GM18502 (cell line): ENCODE data around the gene RAB23.

ENCODE experiments used
- ATAC-seq: cut with Tn5 transposase; IDR thresholded peaks from one replicate; pipeline ENCODE4 v1.9.1; 2021; ENCODE audit warnings: mild to moderate bottlenecking; ENCODE audit not compliant: unreplicated experiment, poor library complexity

Gene RAB23

DNA sequence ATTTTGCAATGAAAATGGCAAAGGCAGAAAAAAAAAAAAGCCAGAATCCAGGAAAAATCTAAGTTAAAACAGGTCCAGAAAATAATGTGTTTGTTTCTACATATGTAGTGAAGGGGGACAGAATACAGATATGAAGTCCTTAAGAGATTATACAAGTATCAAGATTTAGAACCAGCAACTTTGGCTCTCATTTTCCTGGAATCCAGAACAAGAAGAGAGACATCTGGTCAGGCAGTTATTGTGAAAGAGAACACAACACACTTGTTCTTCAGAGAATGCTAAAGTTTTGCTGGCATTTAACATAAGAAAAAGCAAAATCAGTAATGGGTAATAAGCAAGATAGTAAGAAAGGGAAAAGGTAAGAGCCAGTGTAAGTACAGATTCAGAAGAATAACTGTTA is 28.9 kb downstream of the RAB23 start:
- no peak for ATAC-seq

DNA sequence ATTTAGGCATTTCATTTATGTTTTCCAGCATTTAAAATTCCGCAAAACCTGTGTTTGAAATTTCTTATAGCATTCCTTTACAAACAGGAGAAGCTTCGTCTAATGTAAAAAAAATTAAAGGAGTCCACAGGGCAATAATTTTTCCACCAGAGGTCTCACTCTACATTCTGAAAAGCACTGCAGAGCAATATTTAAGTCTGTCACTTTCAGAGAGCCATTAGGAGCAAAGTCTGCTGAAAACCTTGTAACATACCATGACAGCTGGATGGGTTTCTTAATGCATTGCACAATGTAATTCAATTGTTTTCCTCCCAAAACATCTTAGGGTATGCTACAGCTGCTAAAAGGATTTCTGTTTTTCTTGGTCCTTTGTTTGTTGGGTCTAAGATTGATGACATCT is 32.0 kb downstream of the RAB23 start:
- no peak for ATAC-seq

DNA sequence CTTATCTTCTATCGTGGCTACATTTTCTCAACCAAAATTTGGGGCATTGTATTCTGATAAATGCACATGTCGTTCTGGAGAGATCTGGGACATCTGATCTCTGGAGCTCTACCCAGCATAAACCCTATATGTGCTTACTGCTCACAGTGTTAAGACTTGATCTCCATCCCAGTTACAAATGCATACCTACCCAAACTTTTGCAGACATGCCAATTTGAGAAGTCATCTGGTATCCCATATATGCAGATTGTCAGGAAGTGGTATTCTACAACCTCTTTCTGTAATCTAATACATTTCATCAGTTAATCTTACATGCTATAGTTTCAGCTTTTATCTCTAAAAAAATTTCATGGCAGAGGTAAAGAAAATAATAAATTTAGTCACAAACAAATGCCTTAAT is 38.8 kb downstream of the RAB23 start:
- ATAC-seq, result no peak

DNA sequence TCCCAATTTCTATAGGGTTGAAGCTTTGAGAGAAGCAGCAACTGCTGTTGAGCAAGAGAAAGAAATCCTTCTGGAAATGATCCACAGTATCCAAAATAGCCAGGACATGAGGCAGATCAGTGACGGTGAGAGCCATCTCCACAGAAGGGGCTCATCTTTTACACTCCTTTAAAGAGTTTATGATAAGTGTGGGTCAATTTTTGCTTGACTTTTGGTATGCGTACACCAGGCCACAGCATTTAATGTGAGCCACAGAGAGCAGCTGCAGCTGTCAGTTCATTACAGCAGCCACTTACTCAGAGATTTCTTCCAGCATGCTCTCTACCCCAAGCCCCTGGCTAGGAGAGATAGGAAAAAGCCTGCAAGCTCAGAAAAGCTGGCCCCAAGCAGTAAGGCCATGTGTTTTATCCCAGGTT is 40.1 kb downstream of the RAB23 start:
- ATAC-seq, result no peak

DNA sequence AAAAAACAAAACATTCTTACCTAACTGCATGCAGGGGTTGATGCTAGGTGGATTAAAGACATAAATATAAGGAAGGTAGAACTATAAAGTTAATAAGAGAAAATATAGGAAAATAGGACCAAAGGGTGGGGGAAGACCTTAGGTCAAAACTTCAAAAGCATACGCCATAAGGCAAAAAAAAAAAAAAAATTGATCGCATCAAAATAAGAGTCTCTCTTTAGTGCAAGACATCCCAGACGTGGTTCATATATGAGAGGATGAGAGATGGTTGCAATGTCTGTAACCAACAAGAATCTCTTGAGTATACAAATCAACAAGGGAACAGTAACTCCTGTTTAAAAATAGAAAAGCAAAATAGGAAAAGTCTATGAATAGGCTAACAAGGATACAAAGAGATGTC is 41.5 kb downstream of the RAB23 start:
- no peak for ATAC-seq

DNA sequence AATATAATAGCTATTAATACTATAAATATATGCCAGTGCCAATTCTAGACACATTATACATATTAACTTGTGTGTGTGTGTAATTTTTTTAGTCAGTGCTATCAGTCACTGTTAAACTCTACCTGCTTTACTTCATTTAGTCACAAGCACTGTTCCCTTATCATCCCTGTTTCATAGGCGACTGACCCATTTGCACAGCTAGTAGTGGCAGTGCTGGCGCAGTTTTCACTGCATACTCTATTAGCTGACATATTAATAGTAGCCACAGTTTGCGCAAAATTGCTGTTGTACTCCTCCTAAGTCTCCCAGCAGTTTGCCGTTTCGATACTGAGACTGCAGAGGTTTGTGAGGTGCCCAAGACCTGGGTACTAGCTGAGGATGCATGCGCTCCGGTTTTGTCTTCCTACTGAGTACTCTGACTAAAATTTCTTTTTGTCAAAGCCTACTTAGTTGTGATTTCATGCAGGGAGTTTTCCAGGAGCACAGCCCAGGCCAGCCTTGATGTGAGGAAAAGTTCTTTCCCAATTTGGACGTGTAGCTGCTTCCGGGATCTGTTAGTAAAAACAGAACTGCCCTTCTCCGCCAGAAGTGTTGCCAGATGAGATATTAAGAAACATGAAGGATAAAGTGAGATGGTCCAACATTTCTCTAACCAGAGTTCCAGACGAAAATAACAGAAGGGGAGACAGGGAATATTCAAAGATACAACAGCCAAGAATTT is 44.4 kb downstream of the RAB23 start:
- ATAC-seq, result no peak

DNA sequence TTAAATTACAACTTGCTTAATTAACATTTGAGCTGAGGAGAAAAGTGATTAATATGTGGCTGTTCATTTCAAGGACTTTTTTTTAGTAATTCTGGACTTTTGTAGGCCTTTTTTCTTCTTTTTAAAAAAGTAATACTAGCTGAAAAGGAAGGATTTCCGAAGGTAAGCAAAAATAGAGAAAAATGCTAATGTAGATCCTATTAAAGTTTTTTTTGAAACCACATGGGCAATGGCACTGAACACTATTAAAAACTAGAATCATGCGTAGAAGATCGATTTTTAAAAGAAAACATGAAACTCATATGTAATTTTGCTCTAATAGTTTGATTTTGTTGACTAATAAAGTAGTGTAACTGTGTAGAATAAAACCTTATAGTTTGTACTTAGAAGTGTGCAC is 47.6 kb downstream of the RAB23 start:
- no peak for ATAC-seq

DNA sequence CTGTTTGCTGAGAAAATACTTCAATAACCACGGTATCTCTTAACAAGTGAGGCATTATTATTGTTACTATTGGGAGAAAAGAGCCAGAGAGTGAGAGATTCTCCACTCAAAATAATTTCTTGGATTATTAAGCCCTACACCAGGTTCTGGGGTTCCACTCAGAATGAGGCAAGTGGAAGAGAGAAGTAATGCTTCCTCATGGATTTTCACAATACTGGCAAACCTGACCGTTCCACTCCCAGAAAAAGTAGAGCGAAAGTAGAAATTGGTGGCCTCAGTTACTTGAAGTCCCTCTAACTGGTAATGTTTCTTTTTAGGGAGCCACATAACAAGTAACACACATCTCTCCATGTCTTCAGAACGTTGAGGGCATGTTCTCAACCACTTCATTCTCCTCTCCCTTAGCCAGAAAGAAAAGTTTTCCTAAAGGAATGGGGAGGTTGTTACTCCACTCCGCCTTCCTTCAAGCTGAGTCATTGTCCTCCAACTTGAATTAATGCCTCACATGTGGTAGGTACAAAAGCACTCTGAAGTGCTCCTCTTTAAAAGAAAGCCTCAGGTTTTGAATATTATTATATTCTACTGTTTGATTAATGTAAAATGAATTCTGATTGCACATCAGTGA is 48.1 kb downstream of the RAB23 start:
- no peak for ATAC-seq

DNA sequence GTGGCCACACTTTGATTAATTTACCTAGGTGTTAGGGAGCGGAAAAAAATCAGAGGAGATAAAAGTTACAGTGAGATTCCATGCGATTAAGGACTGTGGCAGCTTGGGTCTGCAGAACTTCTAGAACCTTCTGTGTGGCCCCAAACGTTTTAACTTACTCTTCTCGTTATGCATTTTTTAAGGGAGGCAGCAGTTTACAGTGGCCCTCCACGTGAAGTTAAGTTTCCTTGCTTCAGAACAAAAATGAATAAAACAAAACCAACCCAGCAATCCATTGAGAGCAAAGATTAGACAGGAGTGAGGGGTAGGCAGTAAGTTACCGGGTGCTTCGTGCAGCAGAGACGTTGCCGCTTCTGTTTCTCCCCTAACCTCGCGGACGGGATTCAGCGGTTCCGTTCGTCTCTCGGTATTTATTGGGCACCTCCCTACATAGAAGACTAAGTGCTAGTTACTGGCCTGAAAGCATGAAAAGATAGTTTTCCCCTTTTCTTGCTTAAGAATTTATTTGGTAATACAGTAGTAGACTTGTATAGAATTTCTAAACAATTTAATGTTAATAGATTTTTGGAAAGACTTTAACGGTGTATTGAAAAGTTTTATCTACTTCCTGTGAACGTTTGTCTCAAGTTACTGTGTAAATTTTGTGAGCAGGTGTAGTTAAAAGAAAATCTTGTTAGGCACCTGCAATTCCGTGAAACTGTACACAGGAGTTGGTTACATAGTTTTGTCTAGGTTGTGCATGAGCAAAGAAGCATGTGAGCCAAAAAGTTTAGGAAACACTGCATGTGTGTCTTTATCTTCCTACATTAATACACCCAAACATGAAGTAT is 48.8 kb downstream of the RAB23 start:
- peak; percentile 15 for ATAC-seq

DNA sequence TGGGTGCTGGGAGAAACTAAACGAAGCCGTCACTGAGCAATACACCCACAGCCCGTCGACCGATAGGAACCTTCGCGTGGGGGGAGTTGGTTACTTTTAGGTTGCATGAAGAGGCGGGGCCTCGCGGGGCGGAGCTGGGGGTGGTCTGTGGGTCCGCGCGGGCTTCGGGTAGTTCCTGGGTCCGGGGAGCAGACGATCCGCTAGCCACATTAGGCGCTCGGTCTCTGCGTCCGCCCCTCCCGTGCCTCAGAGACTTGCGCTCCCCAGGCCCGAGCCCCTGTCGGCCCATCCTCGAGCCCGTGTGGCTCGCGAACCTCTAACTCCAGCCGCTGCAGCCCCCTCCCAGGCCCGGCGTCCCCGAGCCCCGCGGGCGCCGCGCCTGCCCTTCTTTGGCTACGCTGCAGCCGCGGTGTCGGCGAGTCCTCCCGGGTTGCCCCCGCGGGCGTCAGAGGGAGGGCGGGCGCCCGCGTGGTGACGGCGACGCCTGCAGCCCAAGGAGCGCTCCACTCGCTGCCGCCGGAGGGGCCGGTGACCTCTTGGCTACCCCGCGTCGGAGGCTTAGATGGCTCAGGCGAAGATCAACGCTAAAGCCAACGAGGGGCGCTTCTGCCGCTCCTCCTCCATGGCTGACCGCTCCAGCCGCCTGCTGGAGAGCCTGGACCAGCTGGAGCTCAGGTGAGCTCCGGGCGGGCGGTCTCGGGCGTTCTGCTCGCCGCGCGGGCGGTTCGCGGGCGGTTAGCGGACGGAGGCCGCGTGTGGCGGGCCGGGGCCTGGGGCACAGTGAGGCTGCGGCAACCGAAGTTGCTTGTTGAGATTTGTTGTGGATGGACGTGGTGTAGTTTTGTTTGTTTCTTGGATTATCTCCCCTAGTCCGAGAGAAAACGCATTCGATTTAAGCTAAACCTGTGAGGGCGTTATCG is 49.7 kb downstream of the RAB23 start, which contains the start of gene BAG2:
BAG2 (plus strand) TSS at position 191 of the 920 bp plus-strand sequence; CDS start at position 563, 372 bp downstream.
- ATAC-seq, result peak; percentile 89

DNA sequence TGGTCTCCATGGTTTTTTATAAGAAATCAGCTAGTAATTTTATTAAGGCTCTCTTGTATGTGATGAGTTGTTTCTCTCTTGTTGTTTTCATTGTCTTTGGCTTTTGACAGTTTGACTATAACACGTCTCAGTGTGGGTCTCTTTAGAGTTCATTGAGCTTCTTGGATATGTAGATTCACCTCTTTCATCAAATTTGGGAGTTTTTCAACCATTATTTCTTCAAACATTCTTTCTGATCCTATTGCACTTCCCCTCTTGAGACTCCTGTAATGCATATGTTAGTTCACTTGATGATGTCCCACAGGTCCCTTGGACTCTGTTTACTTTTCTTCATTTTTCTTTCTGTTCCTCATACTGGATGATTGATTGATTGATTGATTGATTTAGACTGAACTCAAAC is 57.0 kb downstream of the RAB23 start:
- ATAC-seq, result no peak

DNA sequence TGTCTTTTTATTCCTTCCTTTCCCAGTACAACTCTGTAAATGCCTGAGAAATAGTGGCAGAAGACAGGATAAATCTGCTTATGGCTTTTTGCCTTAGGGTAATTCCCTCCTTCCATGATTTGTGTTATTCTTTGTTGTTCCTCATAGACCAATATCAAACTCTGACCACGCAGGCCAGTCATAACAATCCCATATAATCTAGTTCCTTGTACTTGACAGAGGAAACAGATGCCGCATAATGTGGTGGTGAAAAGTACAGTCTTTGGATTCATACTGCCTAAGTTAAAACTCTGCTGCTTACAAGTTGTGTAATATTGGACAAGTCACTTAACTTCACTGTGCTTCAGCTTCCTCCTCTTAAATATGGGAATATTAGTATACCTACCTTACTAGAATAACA is 58.2 kb downstream of the RAB23 start:
- no peak for ATAC-seq

DNA sequence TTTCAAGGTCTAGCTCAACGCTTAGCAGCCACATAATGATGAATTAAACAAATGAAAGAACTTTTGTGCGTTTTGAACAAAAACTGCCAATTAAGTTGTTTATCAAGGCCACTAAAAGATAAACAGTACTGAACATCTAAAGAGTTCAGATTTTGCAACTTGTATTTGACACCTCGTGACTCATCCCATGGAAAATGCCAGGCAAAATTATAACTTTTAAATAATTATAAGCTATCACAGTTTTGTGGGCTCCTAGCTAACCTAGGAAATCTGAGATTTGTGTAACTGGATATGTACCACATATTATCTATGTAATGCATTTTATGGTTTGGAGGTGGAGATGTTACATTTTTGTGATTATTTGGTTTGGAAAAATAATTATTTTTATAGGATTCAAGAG is 59.6 kb downstream of the RAB23 start:
- no peak for ATAC-seq

DNA sequence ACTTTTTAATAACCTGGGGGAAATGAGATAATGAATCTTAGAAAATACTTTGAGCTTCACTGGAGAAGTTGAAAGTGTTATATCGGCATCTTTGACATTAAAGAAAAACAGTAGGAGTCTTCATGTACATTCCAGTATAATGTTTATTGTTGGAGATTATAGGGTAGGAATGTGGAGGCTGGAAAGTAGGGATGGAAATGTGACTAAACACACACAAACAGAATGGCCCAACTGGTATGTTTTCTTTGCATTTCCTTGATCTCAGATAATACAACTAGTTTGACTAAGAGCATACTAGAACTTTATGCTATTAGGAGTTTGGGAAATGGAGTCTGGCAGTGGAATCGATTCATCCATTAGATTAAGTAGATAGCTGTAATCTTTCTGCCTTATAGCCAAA is 60.1 kb downstream of the RAB23 start:
- ATAC-seq, result no peak

DNA sequence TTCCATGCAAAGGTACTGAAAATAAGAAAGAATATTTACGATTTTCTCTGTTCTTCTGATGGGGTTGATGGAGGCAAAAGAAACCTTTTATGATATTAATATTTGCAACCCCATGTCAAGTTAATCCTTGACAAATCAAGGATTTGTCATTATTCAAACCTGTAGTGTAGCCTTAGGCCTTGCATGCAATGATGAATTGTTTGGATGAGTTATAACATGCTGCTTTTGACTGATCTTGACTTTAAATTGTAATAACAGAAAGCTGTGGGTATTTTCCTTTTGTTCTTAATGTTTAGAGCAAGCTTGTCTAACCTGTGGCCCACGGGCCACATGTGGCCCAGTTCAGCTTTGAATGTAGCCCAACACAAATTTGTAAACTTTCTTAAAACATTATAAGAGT is 63.0 kb downstream of the RAB23 start:
- ATAC-seq, result no peak

DNA sequence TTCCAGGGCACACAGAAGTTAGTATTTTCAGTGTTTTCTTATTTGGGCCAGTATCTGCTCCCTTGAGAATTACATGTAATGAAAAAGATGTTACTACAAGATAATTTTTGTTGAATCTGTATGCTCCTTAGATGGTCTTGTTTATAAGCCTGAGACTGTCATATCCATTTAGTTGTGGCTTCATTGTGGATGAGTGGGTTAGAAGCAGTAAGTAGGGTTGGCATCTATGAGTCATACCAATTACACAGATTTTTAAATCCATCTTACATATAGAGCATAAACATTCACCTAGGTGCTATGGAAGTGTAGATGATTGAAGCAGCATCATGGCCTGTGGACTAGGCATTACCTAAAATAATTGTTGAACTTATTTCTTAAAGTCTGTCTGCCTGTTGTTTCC is 63.4 kb downstream of the RAB23 start:
- ATAC-seq, result no peak

DNA sequence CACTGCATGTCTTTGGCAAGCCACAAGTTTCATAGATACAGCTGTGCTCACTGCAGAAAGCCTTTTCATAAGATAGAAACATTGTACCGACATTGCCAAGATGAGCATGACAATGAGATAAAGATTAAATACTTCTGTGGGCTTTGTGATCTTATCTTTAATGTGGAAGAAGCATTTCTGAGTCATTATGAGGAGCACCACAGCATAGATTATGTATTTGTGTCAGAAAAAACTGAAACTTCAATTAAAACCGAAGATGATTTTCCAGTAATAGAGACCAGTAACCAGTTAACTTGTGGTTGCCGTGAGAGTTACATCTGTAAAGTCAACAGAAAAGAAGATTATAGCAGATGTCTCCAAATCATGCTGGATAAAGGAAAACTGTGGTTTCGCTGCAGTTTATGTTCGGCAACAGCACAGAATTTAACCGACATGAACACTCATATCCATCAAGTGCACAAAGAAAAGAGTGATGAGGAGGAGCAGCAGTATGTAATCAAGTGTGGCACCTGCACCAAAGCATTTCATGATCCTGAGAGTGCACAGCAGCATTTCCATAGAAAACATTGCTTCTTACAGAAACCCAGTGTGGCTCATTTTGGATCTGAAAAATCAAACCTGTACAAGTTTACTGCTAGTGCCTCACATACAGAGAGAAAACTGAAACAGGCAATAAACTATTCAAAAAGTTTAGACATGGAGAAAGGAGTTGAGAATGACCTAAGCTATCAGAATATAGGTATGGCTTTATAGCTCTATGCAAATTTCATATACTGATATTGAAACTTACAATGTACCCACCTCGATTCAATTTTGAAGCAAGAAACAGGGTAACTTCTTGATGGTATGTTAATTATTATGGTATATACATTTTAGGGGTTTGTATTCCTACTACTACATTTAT is 73.9 kb downstream of the RAB23 start:
- ATAC-seq, result no peak

DNA sequence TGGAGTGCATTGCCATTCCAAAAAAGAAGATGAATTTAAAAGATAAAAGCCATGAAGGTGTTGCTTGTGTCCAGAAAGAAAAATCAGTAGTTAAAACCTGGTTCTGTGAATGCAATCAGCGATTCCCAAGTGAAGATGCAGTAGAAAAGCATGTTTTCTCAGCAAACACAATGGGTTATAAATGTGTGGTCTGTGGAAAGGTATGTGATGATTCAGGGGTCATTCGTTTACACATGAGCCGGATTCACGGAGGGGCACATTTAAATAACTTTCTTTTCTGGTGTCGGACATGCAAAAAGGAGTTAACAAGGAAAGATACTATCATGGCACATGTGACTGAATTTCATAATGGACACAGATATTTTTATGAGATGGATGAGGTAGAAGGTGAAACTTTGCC is 74.7 kb downstream of the RAB23 start:
- no peak for ATAC-seq

DNA sequence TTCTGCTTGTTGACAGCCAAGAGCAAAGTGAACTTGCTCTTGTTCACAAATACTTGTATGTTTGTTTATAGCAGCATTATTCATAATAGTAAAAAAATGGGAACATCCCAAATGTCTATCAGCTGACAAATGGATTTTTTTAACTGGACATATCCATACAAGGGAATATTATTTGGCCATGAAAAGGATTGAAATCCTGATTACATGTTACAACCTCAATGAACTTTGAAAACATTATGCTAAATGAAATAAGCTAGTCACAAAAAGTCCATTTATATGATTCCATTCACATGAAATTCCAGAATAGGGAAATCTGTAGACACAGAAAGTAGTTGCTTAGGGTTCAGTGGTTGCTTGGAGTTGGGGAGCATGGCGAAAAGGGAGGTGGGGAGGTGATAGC is 78.4 kb downstream of the RAB23 start:
- ATAC-seq, result no peak
